ENCODE results near the gene PRIM2. TPM values are rescaled to one million over a fixed set of nuclear protein-coding genes. Genes with fewer than 3 reads are reported as not detected.
"Not testable (repeated sequence)": the region's sequence is repeated elsewhere in the genome, so short reads cannot be mapped to it uniquely, and the experiment has no call there.

Gene PRIM2
- polyA plus RNA-seq, 1 donor (not counting 4 experiments of a cell fraction or from before 2014, with no cell fraction given), result 12.8 TPM

GRCh38 chr6:57362340-57362739, 44.9 kb downstream of the PRIM2 start:
- H3K79me2 ChIP-seq (ENCODE audit: control insufficient read depth, insufficient read depth, low read length); H4K20me1 ChIP-seq (ENCODE audit: control insufficient read depth, extremely low read depth, insufficient read depth, low read length); DNase-seq (ENCODE audit: low read depth, low spot score); H3K9me1 ChIP-seq (ENCODE audit: control insufficient read depth, extremely low read depth, insufficient read depth, low read length); H3K36me3 ChIP-seq (ENCODE audit: control insufficient read depth in 2 of 2, extremely low read depth in 1 of 2, insufficient read depth in 2 of 2, low read length in 2 of 2); H3K4me3 ChIP-seq (ENCODE audit: control insufficient read depth in 2 of 3, extremely low read depth in 1 of 3, insufficient read depth in 2 of 3, low read depth in 1 of 3, low read length in 3 of 3); H3K9me3 ChIP-seq (ENCODE audit: control insufficient read depth, low read depth, low read length); H2AFZ ChIP-seq (ENCODE audit: control insufficient read depth, low read length); H3K27me3 ChIP-seq (ENCODE audit: control insufficient read depth, extremely low read depth, insufficient read depth, low read length); FAIRE-seq; H3K27ac ChIP-seq (ENCODE audit: control insufficient read depth, insufficient read depth, low read length); H3K4me2 ChIP-seq (ENCODE audit: control insufficient read depth, extremely low read depth, insufficient read depth, low read depth, low read length); H3K9ac ChIP-seq (ENCODE audit: control insufficient read depth, extremely low read depth, insufficient read depth, low read length); H3K4me1 ChIP-seq (ENCODE audit: control insufficient read depth, extremely low read depth, insufficient read depth, low read length); dilution Hi-C loops (cut with MboI; ENCODE audit: extremely low pct_ligation_motif_present, low sequenced_read_pairs): not testable (repeated sequence)

GRCh38 chr6:57365076-57365583, 47.7 kb downstream of the PRIM2 start:
- H3K79me2 ChIP-seq (ENCODE audit: control insufficient read depth, insufficient read depth, low read length); H3K9ac ChIP-seq (ENCODE audit: control insufficient read depth, extremely low read depth, insufficient read depth, low read length); H4K20me1 ChIP-seq (ENCODE audit: control insufficient read depth, extremely low read depth, insufficient read depth, low read length); FAIRE-seq; H3K4me2 ChIP-seq (ENCODE audit: control insufficient read depth, extremely low read depth, insufficient read depth, low read depth, low read length); H3K4me3 ChIP-seq (ENCODE audit: control insufficient read depth in 2 of 3, extremely low read depth in 1 of 3, insufficient read depth in 2 of 3, low read depth in 1 of 3, low read length in 3 of 3); H3K27ac ChIP-seq (ENCODE audit: control insufficient read depth, insufficient read depth, low read length); H3K9me1 ChIP-seq (ENCODE audit: control insufficient read depth, extremely low read depth, insufficient read depth, low read length); DNase-seq (ENCODE audit: low read depth, low spot score); H3K9me3 ChIP-seq (ENCODE audit: control insufficient read depth, low read depth, low read length); H2AFZ ChIP-seq (ENCODE audit: control insufficient read depth, low read length); H3K4me1 ChIP-seq (ENCODE audit: control insufficient read depth, extremely low read depth, insufficient read depth, low read length); H3K27me3 ChIP-seq (ENCODE audit: control insufficient read depth, extremely low read depth, insufficient read depth, low read length); H3K36me3 ChIP-seq (ENCODE audit: control insufficient read depth in 2 of 2, extremely low read depth in 1 of 2, insufficient read depth in 2 of 2, low read length in 2 of 2); dilution Hi-C loops (cut with MboI; ENCODE audit: extremely low pct_ligation_motif_present, low sequenced_read_pairs): not testable (repeated sequence)

GRCh38 chr6:57368965-57369731, 51.7 kb downstream of the PRIM2 start:
- H4K20me1 ChIP-seq (ENCODE audit: control insufficient read depth, extremely low read depth, insufficient read depth, low read length); H2AFZ ChIP-seq (ENCODE audit: control insufficient read depth, low read length); H3K27ac ChIP-seq (ENCODE audit: control insufficient read depth, insufficient read depth, low read length); H3K4me3 ChIP-seq (ENCODE audit: control insufficient read depth in 2 of 3, extremely low read depth in 1 of 3, insufficient read depth in 2 of 3, low read depth in 1 of 3, low read length in 3 of 3); H3K9ac ChIP-seq (ENCODE audit: control insufficient read depth, extremely low read depth, insufficient read depth, low read length); DNase-seq (ENCODE audit: low read depth, low spot score); H3K36me3 ChIP-seq (ENCODE audit: control insufficient read depth in 2 of 2, extremely low read depth in 1 of 2, insufficient read depth in 2 of 2, low read length in 2 of 2); H3K79me2 ChIP-seq (ENCODE audit: control insufficient read depth, insufficient read depth, low read length); H3K9me1 ChIP-seq (ENCODE audit: control insufficient read depth, extremely low read depth, insufficient read depth, low read length); FAIRE-seq; H3K4me1 ChIP-seq (ENCODE audit: control insufficient read depth, extremely low read depth, insufficient read depth, low read length); dilution Hi-C loops (cut with MboI; ENCODE audit: extremely low pct_ligation_motif_present, low sequenced_read_pairs); H3K4me2 ChIP-seq (ENCODE audit: control insufficient read depth, extremely low read depth, insufficient read depth, low read depth, low read length); H3K27me3 ChIP-seq (ENCODE audit: control insufficient read depth, extremely low read depth, insufficient read depth, low read length); H3K9me3 ChIP-seq (ENCODE audit: control insufficient read depth, low read depth, low read length): not testable (repeated sequence)

GRCh38 chr6:57371779-57372178, 54.3 kb downstream of the PRIM2 start:
- dilution Hi-C loops (cut with MboI; ENCODE audit: extremely low pct_ligation_motif_present, low sequenced_read_pairs); H3K27ac ChIP-seq (ENCODE audit: control insufficient read depth, insufficient read depth, low read length); H2AFZ ChIP-seq (ENCODE audit: control insufficient read depth, low read length); H3K27me3 ChIP-seq (ENCODE audit: control insufficient read depth, extremely low read depth, insufficient read depth, low read length); H3K79me2 ChIP-seq (ENCODE audit: control insufficient read depth, insufficient read depth, low read length); H3K36me3 ChIP-seq (ENCODE audit: control insufficient read depth in 2 of 2, extremely low read depth in 1 of 2, insufficient read depth in 2 of 2, low read length in 2 of 2); H3K4me3 ChIP-seq (ENCODE audit: control insufficient read depth in 2 of 3, extremely low read depth in 1 of 3, insufficient read depth in 2 of 3, low read depth in 1 of 3, low read length in 3 of 3); H3K9ac ChIP-seq (ENCODE audit: control insufficient read depth, extremely low read depth, insufficient read depth, low read length); H3K9me1 ChIP-seq (ENCODE audit: control insufficient read depth, extremely low read depth, insufficient read depth, low read length); FAIRE-seq; H3K4me2 ChIP-seq (ENCODE audit: control insufficient read depth, extremely low read depth, insufficient read depth, low read depth, low read length); H4K20me1 ChIP-seq (ENCODE audit: control insufficient read depth, extremely low read depth, insufficient read depth, low read length); DNase-seq (ENCODE audit: low read depth, low spot score); H3K9me3 ChIP-seq (ENCODE audit: control insufficient read depth, low read depth, low read length); H3K4me1 ChIP-seq (ENCODE audit: control insufficient read depth, extremely low read depth, insufficient read depth, low read length): not testable (repeated sequence)

GRCh38 chr6:57374764-57375163, 57.3 kb downstream of the PRIM2 start:
- H3K4me1 ChIP-seq (ENCODE audit: control insufficient read depth, extremely low read depth, insufficient read depth, low read length); H3K9me1 ChIP-seq (ENCODE audit: control insufficient read depth, extremely low read depth, insufficient read depth, low read length); DNase-seq (ENCODE audit: low read depth, low spot score); H3K4me2 ChIP-seq (ENCODE audit: control insufficient read depth, extremely low read depth, insufficient read depth, low read depth, low read length); H3K9me3 ChIP-seq (ENCODE audit: control insufficient read depth, low read depth, low read length); H3K4me3 ChIP-seq (ENCODE audit: control insufficient read depth in 2 of 3, extremely low read depth in 1 of 3, insufficient read depth in 2 of 3, low read depth in 1 of 3, low read length in 3 of 3); H4K20me1 ChIP-seq (ENCODE audit: control insufficient read depth, extremely low read depth, insufficient read depth, low read length); H3K36me3 ChIP-seq (ENCODE audit: control insufficient read depth in 2 of 2, extremely low read depth in 1 of 2, insufficient read depth in 2 of 2, low read length in 2 of 2); H3K27me3 ChIP-seq (ENCODE audit: control insufficient read depth, extremely low read depth, insufficient read depth, low read length); H2AFZ ChIP-seq (ENCODE audit: control insufficient read depth, low read length); dilution Hi-C loops (cut with MboI; ENCODE audit: extremely low pct_ligation_motif_present, low sequenced_read_pairs); H3K9ac ChIP-seq (ENCODE audit: control insufficient read depth, extremely low read depth, insufficient read depth, low read length); FAIRE-seq; H3K27ac ChIP-seq (ENCODE audit: control insufficient read depth, insufficient read depth, low read length); H3K79me2 ChIP-seq (ENCODE audit: control insufficient read depth, insufficient read depth, low read length): not testable (repeated sequence)

Measured in keratinocyte (primary cell).